GM19023 (cell line): ENCODE data around the gene CRIP3.

Experiments
- ATAC-seq: cut with Tn5 transposase; IDR thresholded peaks from one replicate; pipeline ENCODE4 v1.9.1; 2021; ENCODE audit warnings: mild to moderate bottlenecking, moderate library complexity; ENCODE audit not compliant: unreplicated experiment

The CRIP3 gene

DNA sequence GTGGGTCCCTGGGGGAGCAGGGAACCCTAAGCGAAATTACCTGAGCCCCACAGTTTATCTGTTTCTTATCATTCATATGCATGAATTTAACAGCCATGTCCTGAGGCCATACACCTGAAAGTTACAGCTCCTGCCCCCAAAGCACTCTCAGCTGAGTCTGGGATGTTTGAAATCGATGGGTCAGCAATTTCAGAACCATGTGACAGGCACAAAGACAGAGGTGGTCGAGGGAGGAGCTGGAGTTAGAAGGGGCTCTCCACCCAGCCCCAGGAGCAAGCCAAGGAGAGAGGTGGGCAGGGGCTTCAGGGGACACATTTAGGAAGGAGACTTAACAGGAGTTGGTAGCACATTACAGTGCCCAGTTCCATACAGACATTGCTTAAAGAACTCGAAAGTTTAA, 50.4 kb downstream of the CRIP3 start:
- ATAC-seq: no peak

DNA sequence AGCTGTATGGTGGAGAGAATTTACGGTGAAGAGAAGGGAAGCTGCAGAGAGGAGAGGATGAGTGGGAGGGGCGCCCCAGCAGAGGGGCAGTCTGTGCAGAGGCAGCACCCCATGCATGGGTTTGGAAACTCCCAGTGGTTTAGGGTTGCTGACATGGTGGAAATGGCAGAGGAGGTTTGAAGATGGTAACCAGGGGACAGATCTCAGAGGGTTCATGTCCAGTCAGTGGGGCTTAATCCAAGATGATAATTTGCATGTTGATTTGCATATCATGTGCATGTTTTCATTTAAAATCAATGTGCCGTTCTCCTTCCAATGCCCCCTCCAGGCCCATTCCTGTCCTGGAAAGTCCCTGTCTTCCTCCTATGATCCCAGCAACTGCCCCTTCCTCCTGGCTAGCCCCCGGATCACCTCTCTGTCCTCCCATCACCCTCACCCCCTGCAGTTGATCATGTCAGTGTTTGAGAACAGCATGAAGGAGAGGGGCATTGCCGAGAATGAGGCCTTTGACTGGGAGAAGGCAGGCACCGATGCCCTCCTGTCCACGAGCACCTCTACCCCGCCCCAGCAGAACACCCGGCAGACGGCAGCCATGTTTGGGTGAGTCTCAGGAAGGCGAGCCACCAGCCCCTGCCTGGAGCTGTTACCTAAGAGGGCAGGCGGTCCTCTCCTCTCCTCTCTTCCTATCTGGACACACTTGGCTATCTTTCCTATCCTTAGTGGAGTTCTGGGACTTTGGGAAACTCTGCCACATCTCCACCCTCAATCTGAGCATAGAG, 51.1 kb downstream of the CRIP3 start:
- no peak for ATAC-seq

DNA sequence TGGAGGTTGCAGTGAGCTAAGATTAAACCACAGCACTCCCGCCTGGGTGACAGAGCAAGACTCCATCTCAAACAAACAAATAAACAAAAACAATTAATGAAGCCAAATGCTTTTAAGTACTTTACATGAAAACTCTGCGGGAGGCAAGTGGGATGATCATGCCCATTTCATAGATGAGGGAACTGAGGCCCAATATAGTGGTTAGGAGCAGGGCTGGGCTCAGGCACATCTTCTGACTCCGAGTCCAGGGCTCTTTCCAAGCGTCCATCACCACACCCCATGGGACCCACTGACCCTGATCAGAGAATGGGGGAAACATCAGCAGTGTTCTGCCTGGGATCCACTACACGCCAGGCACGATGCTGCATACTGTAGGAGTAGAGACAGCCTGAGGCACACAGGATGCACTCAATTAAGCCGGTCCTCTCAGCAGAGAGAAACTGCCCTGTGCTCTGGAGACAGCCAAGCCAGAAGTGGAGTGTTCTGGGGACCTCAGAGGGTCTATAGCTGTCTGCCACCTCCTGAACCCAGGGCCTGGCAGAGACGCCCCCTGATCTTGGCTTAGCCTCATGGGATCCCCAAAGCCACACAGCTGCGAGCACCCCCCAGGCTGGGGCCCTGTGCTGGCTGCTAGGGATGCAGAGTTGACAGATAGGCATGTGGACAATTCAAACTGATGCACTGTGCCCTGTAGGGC, 51.8 kb downstream of the CRIP3 start:
- ATAC-seq: no peak
